HG02571 (cell line): ENCODE measurements around the gene HTR2A.
A peak's percentile ranks its signal among the peaks of the same experiment; 100 is the strongest.
"Not testable (repeated sequence)": the region's sequence is repeated elsewhere in the genome, so short reads cannot be mapped to it uniquely, and the experiment has no call there.

Experiments
- ATAC-seq: cut with Tn5 transposase; IDR thresholded peaks from one replicate; pipeline ENCODE4 v1.9.1; 2021; ENCODE audit warnings: mild to moderate bottlenecking, moderate library complexity; ENCODE audit not compliant: unreplicated experiment

The HTR2A gene

DNA sequence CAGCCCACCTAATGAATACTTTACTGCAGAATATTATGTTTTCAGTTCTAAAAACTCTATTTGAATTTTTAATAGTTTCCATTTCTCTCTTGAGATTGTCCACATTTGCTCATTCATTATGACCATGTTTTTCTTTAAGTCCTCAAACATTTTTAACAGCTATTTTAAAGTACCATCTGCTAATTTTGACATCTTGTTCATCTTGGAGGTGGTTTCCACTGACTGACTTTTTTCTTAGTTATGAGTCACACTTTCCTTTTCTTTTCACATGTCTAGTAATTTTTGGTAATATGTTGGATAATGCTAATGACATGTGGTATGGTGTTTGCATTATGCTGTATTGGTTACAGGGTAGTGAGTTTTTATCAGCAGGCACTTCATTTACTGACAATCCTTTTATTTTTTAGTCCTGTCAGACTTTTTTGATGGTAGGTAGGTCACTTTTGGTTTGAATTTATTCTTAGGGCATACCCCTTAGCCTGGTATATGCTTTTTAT is 84.5 kb downstream of the HTR2A start:
- ATAC-seq: no peak

DNA sequence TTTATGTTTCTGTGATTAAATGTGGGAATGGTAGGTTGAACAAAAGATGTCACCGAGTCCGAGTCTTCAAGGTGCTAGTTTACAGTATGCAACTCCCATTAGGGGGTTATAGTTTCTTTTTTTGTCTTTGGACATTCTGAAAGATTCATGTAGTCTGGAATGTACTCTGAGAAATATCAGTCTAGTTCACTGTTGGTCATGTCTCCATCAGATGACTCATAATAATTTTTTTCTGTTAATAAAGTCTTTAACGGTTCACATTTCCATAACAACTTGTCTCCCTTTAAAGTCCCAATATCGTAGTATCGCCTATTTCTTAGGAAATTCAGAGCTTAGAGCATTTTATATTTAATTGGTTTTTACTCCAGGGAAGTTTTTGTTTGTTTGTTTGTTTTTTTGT is 86.4 kb downstream of the HTR2A start:
- no peak for ATAC-seq

DNA sequence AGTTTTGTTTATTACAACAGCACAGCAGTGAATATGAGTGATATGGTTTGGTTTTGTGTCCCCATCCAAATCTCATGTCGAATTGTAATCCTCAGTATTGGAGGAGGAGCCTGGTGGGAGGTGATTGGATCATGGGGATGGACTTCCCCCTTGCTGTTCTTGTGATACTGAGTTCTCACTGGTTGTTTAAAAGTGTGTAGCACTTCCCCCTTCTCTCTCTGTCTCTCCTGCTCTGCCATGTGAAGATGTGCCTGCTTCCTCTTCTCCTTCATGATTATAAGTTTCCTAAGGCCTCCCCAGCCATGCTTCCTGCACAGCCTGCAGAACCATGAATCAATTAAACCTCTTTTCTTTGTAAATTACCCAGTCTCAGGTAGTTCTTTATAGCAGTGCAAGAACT is 91.9 kb downstream of the HTR2A start:
- ATAC-seq: not testable (repeated sequence)

DNA sequence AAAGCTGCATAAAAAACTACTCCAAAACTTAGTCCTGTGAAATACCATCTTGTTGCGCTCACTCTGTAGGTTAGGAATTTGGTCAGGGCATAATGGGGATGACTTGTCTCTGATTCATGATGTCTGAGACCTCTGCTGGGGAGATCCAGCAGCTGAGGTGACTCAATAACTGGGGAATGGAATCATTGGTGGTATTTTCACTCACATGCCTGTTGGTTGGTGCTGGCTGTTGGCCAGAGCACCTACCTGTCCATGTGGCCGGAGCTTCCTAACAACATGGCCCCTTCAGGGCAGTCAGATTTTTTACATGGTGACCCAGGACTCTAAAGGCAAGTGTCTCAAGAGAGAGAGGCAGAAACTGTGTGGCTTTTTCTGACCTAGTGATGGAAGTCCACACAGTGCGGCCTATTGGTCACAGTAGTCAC is 92.5 kb downstream of the HTR2A start:
- no peak for ATAC-seq

DNA sequence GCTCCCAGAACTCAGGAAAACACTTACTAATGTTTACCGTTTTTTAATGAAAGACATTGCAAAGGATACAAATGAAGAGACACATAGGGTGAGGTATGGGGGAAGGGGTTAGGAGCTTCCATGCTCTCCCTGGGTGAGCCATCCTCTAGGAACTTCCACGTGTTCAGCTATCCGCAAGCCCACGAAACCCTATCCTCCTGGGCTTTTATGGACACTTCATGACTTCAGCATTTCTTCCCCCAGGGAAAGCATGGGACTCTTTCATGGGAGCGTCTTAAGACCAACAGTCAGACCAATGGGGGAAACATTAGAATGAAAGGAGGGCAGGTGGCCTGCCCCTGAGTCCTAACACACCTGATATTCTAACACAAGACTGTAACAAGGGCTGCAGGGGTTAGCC is 93.3 kb downstream of the HTR2A start:
- no peak for ATAC-seq

DNA sequence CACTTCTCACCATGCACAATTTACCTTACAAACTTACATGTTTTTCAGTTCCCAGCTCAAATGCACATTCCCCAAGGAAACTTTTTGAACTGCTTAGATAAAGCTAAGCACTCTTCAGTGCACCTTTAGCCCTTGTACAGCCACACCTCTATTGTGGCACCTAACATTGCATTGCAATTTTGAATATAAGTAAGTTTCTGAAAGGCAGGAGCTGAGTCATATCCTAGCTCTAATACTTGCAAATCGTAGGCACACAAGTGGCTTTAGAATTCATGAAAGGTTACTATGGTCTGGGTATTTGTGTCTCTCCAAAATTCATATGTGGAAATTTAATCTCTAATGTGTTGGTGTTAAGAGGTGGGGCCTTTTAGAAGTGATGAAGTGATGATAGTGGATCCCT is 95.0 kb downstream of the HTR2A start:
- no peak for ATAC-seq

DNA sequence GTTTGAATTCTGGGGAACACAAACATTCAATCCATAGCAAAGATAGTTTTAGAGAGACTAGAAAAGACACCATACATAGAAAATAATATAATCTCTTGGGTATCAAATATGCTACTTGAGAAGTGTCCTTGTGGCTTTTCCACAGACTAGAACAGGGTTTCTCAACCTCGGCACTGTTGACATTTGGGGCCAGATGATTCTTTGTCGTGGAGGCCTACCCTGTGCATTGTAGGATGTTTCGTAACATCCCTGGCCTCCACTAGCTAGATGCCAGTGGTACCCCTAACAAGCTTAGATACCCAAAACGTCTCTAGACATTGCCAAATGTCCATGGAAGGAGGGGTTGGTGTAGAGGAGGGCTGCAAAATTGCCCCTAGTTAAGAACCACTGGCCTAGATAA is 97.7 kb downstream of the HTR2A start:
- no peak for ATAC-seq

DNA sequence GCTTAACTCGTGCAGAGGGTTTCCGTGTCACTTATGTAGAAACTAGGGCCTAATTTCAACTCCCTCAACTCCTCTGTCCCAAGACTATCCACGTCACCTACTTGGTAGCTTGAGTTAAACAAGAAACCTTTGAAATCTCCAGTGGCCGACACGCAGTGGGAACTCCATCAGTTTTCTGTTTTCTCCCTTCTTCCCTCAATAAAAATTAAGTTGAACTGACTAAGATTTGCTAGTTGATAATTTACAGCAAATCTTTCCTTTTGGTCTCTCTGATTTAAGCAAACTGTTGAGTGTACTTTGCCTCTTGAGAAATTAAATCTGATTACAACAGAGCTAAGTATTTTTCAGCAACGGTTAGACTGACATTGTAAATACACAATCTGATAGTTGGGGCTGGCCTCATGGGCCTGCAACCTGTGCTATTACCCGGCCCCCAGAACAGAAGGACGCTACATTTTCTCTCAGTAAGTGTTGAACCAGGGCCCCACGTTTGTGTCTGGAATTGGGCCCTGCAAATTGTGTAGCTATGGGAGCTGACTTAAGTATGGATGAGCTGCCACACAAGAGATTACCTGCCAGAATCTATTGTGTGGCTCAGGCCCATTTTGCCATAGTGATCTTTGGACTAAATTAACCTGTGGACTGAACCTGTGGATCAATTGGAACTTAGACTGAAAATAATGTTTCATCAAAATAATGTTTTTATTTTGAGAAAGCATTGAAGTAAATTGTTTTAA is 99.2 kb downstream of the HTR2A start:
- ATAC-seq: no peak

DNA sequence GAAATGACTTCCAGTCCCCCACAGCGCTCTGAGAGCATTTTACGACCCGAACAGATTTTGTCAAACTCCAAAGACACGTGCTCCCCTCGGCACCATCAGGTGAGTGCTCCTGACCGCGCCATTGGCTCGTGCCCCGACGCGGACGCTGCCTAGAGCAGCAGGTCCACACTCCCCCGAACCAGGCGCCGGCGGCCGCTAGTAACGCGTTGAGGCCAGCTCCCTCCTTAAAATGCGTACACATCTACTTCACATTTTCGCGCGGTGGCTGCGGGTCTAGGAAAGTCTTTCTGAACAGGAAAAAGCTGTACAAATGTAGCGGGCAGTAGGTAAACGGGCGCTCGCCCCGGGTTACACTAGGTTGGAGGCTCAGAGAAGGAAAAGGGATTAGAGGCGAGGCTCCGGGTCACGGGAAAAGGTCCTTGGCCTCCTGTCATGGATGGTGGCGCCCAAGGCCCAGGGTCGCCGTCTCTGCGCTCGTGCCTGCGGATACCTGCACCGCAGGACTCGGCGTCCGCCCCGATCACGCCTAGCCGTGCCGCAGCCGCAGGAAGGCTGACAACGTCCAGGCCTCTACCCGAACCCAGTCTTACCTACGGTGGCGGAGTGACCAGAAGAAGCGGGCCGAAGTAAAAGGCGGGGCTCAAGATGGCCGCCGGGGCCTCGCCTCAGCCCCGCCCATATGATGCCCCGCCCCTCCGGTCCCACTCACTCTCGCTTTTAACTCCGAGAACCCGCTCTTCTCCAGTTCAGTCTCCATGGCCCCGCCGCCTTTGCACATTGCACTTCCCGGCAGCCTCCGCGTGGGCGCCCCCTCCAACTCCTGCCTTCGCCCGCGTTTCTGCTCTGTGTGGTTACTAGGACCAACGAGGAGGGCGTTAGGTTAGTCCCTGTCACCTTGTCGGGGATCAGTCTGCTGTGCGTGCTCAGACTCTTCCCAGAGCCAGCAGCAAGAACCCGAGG is 100.1 kb downstream of the HTR2A start, which contains the start of gene ESD:
ESD (minus strand) TSS at position 647 of the 960 bp plus-strand sequence. CDS start 5,748 bp downstream, outside the sequence.
- ATAC-seq: peak; percentile 85

DNA sequence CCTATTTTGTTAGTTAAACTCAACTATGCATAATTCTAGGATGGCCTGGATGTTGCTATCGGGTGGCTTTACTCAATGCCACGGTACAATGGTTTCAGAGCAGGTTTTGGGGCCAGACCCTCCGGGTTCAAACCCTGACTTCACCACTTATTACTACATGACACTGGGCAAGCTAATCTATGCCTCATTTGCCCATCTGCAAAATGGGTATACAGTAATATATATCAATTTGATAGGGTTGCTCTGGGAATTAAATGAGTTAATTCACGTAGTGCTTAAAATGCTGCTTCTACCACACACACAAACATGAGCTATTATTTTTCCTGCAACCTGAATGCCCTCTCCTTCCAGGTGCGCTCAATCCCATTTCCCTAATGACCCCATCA is 100.7 kb downstream of the HTR2A start:
- no peak for ATAC-seq

DNA sequence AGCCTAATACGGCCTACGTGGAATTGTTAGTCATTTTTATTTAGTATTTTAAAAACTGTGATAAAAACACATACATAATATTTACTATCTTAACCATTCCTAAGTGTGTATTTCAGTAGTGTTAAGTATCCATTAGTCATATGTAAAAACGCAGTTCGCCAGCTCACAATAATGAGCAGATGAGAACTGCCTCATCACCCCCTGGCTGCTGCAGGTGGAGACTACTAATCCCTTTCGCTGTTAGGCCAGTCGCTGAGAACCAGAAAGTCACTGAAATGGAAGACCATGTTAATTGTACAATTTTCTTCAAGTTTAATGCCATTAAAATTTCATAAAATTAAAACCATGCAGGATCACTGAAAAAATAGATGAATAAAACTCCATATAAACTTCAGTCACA is 101.5 kb downstream of the HTR2A start:
- ATAC-seq: no peak

DNA sequence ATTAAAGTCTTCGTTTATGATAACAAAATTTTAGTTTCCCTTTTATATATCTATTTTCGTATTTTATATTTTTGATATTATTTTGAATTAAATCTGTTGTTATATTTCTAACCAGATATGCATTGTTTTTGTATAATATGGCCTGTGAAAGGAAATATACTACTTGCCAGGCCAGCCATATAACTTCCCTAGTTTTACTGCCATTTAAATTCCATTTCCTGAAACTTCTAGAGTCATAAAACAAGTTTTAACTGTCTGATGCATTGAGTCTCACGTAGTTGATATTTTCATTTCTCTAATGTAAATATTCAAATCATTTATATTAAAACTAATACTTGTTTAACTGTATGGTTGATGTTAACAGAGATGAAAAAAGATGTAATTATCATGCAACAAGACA is 113.3 kb downstream of the HTR2A start:
- ATAC-seq: no peak

DNA sequence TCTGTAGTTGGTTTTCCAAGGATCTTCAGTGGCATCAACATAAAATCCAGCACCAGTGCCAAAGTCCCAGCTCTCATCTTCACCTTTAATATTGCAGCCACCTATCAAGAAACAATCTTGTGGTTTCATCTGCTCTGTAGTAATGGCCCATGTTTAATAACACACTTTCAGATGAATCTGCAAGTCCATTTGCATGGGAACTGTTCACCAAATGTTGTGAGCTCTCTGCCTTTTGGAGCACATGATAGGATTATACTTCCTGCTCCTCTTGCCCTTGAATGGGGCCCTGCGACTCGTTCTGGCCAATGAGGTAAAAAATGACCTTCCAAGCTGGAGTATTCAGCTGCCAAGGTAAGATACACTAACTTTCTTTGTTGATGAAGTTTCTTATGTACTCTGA is 114.2 kb downstream of the HTR2A start:
- ATAC-seq: no peak

DNA sequence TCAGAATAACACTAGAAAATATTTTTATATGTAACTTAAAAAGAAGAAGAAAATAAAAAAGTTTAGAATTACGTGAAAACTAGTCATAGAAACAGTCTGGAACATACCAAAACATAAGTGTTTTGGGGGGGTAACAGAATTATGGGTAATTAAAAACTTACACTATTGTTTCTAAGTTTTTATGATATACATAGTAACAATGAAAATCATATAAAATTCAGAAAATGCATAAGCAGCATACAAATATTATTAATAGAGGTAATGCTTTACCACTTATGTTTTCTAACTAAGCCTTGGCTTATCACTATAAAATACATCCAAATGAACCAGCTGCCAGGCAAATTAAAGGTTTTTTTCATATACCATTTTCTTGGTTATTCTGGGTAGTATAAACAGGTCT is 114.8 kb downstream of the HTR2A start:
- ATAC-seq: no peak
